SW 1271 (cell line): ENCODE results near the gene ZNF593.

Experiments
- DNase-seq, 2 experiments: peaks; one replicate each; lab custom pipeline; 2025; lab: John Stamatoyannopoulos, UW

ZNF593 gene

GRCh38 chr1:26210147-26210870, 40.6 kb downstream of the ZNF593 start:
- no peak for DNase-seq

- DNase-seq: no peak
Measured at GRCh38 chr1:26212726-26213125, 43.0 kb downstream of the ZNF593 start.

GRCh38 chr1:26213335-26213905, 43.7 kb downstream of the ZNF593 start:
- DNase-seq: no peak

- no peak for DNase-seq
Measured at GRCh38 chr1:26215246-26215645, 45.5 kb downstream of the ZNF593 start.

- no peak for DNase-seq
Measured at GRCh38 chr1:26218906-26219494, 49.3 kb downstream of the ZNF593 start.
